WI38 (cell line): ENCODE results near the gene LOXL1.

ENCODE experiments used
- H3K4me3 ChIP-seq: 2 replicates; pipeline ENCODE4 v1.5.1; 2011; ENCODE audit warnings: low read depth, mild to moderate bottlenecking, control low read depth, low read length
- CTCF ChIP-seq: IDR thresholded peaks from 2 replicates; pipeline ENCODE4 v1.5.1; 2012; ENCODE audit warnings: low read depth, mild to moderate bottlenecking, control low read depth, low read length

LOXL1 gene

GRCh38 chr15:73931441-73931840, 5.2 kb downstream of the LOXL1 start:
- TF ChIP-seq CTCF: no peak

GRCh38 chr15:73932381-73933191, 6.3 kb downstream of the LOXL1 start:
- no peak overlapping the region for H3K4me3 ChIP-seq
- TF ChIP-seq CTCF: no peak

More at GRCh38 chr15:73931441-73931840, 5.2 kb downstream of the LOXL1 start:
- no peak overlapping the region for H3K4me3 ChIP-seq

GRCh38 chr15:73934281-73934680, 8.0 kb downstream of the LOXL1 start:
- H3K4me3 ChIP-seq: no peak overlapping the region
- TF ChIP-seq CTCF: no peak

GRCh38 chr15:73935547-73935946, 9.3 kb downstream of the LOXL1 start:
- no peak for TF ChIP-seq CTCF
- H3K4me3 ChIP-seq: no peak overlapping the region

GRCh38 chr15:73936181-73936580, 9.9 kb downstream of the LOXL1 start:
- peak; percentile 30; the same call in 1 of the 2 replicates for TF ChIP-seq CTCF

GRCh38 chr15:73936588-73937290, 10.5 kb downstream of the LOXL1 start:
- no peak overlapping the region for H3K4me3 ChIP-seq

More at GRCh38 chr15:73936181-73936580, 9.9 kb downstream of the LOXL1 start:
- H3K4me3 ChIP-seq: no peak overlapping the region

More at GRCh38 chr15:73936588-73937290, 10.5 kb downstream of the LOXL1 start:
- no peak for TF ChIP-seq CTCF
